DND-41 (cell line): ENCODE measurements around the gene AKR1C3.

Experiments used
- ATAC-seq: fragments of 200-7000 bp; cut with Tn5 transposase; 3 replicates; pipeline ENCODE4 v1.9.1; 2021; ENCODE audit warnings: low read depth; ENCODE audit not compliant: insufficient read depth
- DNase-seq: peaks from one replicate; pipeline ENCODE4 v3.0.0-alpha.2; 2020
- H2AFZ ChIP-seq: 2 replicates; pipeline ENCODE4 v1.6.0; 2012; ENCODE audit warnings: low read depth, low read length
- H3K27ac ChIP-seq: 2 replicates; pipeline ENCODE4 v1.5.1; 2012; ENCODE audit warnings: low read length, inconsistent platforms
- H3K27me3 ChIP-seq: fragments of 200-600 bp; sonication (generic); 2 replicates; pipeline ENCODE4 v1.6.0; 2012; ENCODE audit warnings: low read length, mild to moderate bottlenecking, inconsistent platforms; ENCODE audit not compliant: insufficient read depth, poor library complexity
- H3K36me3 ChIP-seq: 2 replicates; pipeline ENCODE4 v1.5.1; 2012; ENCODE audit warnings: low read length, inconsistent platforms; ENCODE audit not compliant: insufficient read depth
- H3K4me1 ChIP-seq: 2 replicates; pipeline ENCODE4 v1.5.1; 2012; ENCODE audit warnings: mild to moderate bottlenecking, low read length; ENCODE audit not compliant: insufficient read depth
- H3K4me2 ChIP-seq: 2 replicates; pipeline ENCODE4 v1.6.0; 2012; ENCODE audit warnings: mild to moderate bottlenecking, moderate library complexity, low read length, inconsistent platforms; ENCODE audit not compliant: insufficient read depth
- H3K4me3 ChIP-seq, 2 experiments: fragments of 200-600 bp in 1 of 2; shearing (Covaris generic) in 1 of 2; 2 replicates each; pipeline ENCODE4 v1.5.1; 2012 to 2016; ENCODE audit warnings: inconsistent platforms in 2 of 2, low read length in 2 of 2, mild to moderate bottlenecking in 2 of 2, low read depth in 1 of 2, moderate library complexity in 1 of 2
- H3K79me2 ChIP-seq: 2 replicates; pipeline ENCODE4 v1.6.0; 2012; ENCODE audit warnings: low read length, inconsistent platforms; ENCODE audit not compliant: insufficient read depth
- H3K9ac ChIP-seq: 2 replicates; pipeline ENCODE4 v1.6.0; 2012; ENCODE audit warnings: low read depth, mild to moderate bottlenecking, inconsistent platforms, low read length, moderate library complexity
- H3K9me3 ChIP-seq: 2 replicates; pipeline ENCODE4 v1.5.1; 2012; ENCODE audit warnings: low read length, moderate library complexity, mild to moderate bottlenecking, inconsistent platforms; ENCODE audit not compliant: insufficient read depth, severe bottlenecking
- H4K20me1 ChIP-seq: 2 replicates; pipeline ENCODE4 v1.6.0; 2012; ENCODE audit warnings: low read length; ENCODE audit not compliant: insufficient read depth
- EZH2 ChIP-seq: IDR thresholded peaks from 3 replicates; pipeline ENCODE4 v1.6.1; 2012; ENCODE audit warnings: borderline replicate concordance, low read depth, mild to moderate bottlenecking, moderate library complexity, low read length, inconsistent platforms; ENCODE audit not compliant: severe bottlenecking
- TF ChIP-seq, protein P1 (sequence below): IDR thresholded peaks from 2 replicates; pipeline ENCODE4 v1.5.1; 2012; ENCODE audit warnings: borderline replicate concordance, low read length, moderate library complexity, mild to moderate bottlenecking; ENCODE audit not compliant: poor library complexity, severe bottlenecking; ENCODE audit errors: extremely low read depth

Gene AKR1C3

DNA sequence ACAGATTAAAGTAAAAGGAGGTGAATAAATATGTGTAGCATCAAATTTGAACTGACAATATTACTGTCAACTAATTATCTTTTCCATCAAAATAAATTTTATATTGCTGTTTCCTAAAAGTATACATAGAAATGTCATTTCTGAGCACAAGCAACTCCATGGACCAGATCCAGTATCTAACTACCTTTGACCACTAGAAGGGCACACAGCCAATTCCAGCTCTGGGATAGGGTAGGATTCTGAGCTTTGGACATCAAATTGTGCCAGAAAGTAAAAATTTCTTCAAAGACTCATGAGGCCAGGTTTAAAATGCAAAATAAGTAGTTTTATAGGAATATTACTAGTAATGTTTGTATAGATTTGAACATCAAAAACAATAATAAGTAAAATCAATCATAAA is 29.7 kb downstream of the AKR1C3 start:
- Histone ChIP-seq H3K79me2 (no peaks in the 10 kb centered on the region), H3K27ac (no peak overlapping the region), H4K20me1 (no peaks in the 10 kb centered on the region), H3K36me3 (no peaks in the 10 kb centered on the region), H3K4me2 (no peak overlapping the region), H3K9me3 (no peaks in the 10 kb centered on the region), H3K27me3 (no peaks in the 10 kb centered on the region), H3K9ac (no peak overlapping the region), H2AFZ (no peak overlapping the region), H3K4me3 (no peak overlapping the region), H3K4me1 (no peaks in the 10 kb centered on the region)
- DNase-seq (no peak), ATAC-seq (no peak)
- no peak for TF ChIP-seq EZH2
- TF ChIP-seq, protein P1, sequence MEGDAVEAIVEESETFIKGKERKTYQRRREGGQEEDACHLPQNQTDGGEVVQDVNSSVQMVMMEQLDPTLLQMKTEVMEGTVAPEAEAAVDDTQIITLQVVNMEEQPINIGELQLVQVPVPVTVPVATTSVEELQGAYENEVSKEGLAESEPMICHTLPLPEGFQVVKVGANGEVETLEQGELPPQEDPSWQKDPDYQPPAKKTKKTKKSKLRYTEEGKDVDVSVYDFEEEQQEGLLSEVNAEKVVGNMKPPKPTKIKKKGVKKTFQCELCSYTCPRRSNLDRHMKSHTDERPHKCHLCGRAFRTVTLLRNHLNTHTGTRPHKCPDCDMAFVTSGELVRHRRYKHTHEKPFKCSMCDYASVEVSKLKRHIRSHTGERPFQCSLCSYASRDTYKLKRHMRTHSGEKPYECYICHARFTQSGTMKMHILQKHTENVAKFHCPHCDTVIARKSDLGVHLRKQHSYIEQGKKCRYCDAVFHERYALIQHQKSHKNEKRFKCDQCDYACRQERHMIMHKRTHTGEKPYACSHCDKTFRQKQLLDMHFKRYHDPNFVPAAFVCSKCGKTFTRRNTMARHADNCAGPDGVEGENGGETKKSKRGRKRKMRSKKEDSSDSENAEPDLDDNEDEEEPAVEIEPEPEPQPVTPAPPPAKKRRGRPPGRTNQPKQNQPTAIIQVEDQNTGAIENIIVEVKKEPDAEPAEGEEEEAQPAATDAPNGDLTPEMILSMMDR = no peak

- TF ChIP-seq, protein P1 = no peak
- no peak for TF ChIP-seq EZH2
- no peak overlapping the region for H3K4me2 ChIP-seq
- no peaks in the 10 kb centered on the region for H3K4me1 ChIP-seq
- no peak overlapping the region for H2AFZ ChIP-seq
- ATAC-seq (no peak), DNase-seq (no peak)
- H3K4me3 ChIP-seq = no peak overlapping the region
- H3K9ac ChIP-seq = no peak overlapping the region
- H4K20me1 ChIP-seq = no peaks in the 10 kb centered on the region
- H3K36me3 ChIP-seq = no peaks in the 10 kb centered on the region
- H3K27ac ChIP-seq = no peak overlapping the region
- H3K79me2 ChIP-seq = no peaks in the 10 kb centered on the region
- H3K27me3 ChIP-seq = no peaks in the 10 kb centered on the region
- H3K9me3 ChIP-seq = no peaks in the 10 kb centered on the region
Observed at GRCh38 chr10:5125315-5126044, 31.3 kb downstream of the AKR1C3 start.

GRCh38 chr10:5135581-5135980 is 41.4 kb downstream of the AKR1C3 start:
- DNase-seq (no peak), ATAC-seq (no peak)
- H3K4me3 ChIP-seq = no peak overlapping the region
- peaks cover 9% of the 10 kb centered on the region for H3K9me3 ChIP-seq
- no peak overlapping the region for H2AFZ ChIP-seq
- no peaks in the 10 kb centered on the region for H3K36me3 ChIP-seq
- no peaks in the 10 kb centered on the region for H3K4me1 ChIP-seq
- H4K20me1 ChIP-seq = no peaks in the 10 kb centered on the region
- H3K9ac ChIP-seq = no peak overlapping the region
- no peaks in the 10 kb centered on the region for H3K79me2 ChIP-seq
- TF ChIP-seq EZH2 = no peak
- TF ChIP-seq, protein P1 = no peak
- H3K4me2 ChIP-seq = no peak overlapping the region
- H3K27ac ChIP-seq = no peak overlapping the region
- no peaks in the 10 kb centered on the region for H3K27me3 ChIP-seq
